ENCODE data around the gene POU2F1.
A peak's percentile ranks its signal among the peaks of the same experiment; 100 is the strongest.

The POU2F1 gene

GRCh38 chr1:167465018-167465417 lies 244.3 kb downstream of the POU2F1 start (continued):
- TF ChIP-seq ZNF449 (tag by site-specific recombination; IDR thresholded peaks at IDR 0.05): no peak
- TF ChIP-seq ZFP69B (tag by site-specific recombination; IDR thresholded peaks at IDR 0.05): no peak
- TF ChIP-seq ZNF292 (tag by site-specific recombination; IDR thresholded peaks at IDR 0.05; ENCODE audit: borderline replicate concordance, low read depth): no peak
- TF ChIP-seq SCRT1 (tag by site-specific recombination; IDR thresholded peaks at IDR 0.05; ENCODE audit: borderline replicate concordance): no peak
- TF ChIP-seq ZNF843 (tag by site-specific recombination; IDR thresholded peaks at IDR 0.05): no peak

DNA sequence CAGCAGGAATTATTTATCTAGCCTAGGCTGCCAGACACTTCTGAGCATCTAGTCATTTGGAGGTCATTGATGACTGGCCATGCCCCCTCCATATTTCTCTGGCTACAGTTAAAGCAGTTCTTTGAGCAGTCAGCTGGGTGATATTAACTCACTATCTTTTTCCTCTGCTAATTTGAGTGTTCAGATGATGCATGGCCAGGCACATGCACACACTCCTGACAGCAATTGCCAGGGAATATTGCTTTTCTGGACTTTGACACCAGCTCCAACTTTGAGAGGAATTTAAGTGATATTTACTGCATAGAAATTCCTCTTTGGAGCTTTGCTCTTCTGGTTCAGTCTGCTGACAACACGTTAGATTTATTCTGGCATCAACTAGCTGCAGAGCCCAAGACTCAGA lies 245.1 kb downstream of the POU2F1 start:
- Histone ChIP-seq H3K4me3 (ENCODE audit: low read depth, low read length) (no peak overlapping the region), H3K27ac (ENCODE audit: extremely low read depth, low read depth, low read length) (no peak overlapping the region), H3K9me3 (ENCODE audit: control insufficient read depth, insufficient read depth, low read depth, low read length) (no peaks in the 10 kb centered on the region), H3K36me3 (ENCODE audit: control insufficient read depth in 2 of 2, insufficient read depth in 1 of 2, low read length in 2 of 2) (no peaks in the 10 kb centered on the region), H3K4me1 (ENCODE audit: control insufficient read depth, insufficient read depth, low read length) (no peaks in the 10 kb centered on the region)
- POLR2A ChIA-PET: interaction anchor here (1.6 kb wide), 1 partner anchor 10 kb away, joined by 9 read pairs; no protein-coding TSS in a partner anchor
- TF ChIP-seq ZFHX2 (tag by site-specific recombination; conservative IDR thresholded peaks at IDR 0.05): no peak
- no peak for TF ChIP-seq ZNF341 (tag by site-specific recombination; IDR thresholded peaks at IDR 0.05; ENCODE audit: low read depth)
- no peak for TF ChIP-seq ZNF398 (tag by site-specific recombination; IDR thresholded peaks at IDR 0.05)
- TF ChIP-seq ZNF19 (tag by site-specific recombination; IDR thresholded peaks at IDR 0.05; ENCODE audit: low read depth): no peak
- peak; percentile 47; the same call in 1 of the 2 replicates for TF ChIP-seq ZBTB17 (tag by site-specific recombination; IDR thresholded peaks at IDR 0.05)
- no peak for TF ChIP-seq ZBTB6 (tag by site-specific recombination; IDR thresholded peaks at IDR 0.05)
- CTCF ChIA-PET: interaction anchor here (0.6 to 0.8 kb wide), 2 partner anchors 12 to 700 kb away, joined by 4 read pairs; no protein-coding TSS in a partner anchor

- H3K9me3 ChIP-seq (ENCODE audit: control insufficient read depth, insufficient read depth, low read depth, low read length): no peaks in the 10 kb centered on the region
- no peaks in the 10 kb centered on the region for H3K36me3 ChIP-seq (ENCODE audit: control insufficient read depth in 2 of 2, insufficient read depth in 1 of 2, low read length in 2 of 2)
- POLR2A ChIA-PET: no interaction called here
- no peaks in the 10 kb centered on the region for H3K4me1 ChIP-seq (ENCODE audit: control insufficient read depth, insufficient read depth, low read length)
- H3K4me3 ChIP-seq (ENCODE audit: low read depth, low read length): no peak overlapping the region
- no peak overlapping the region for H3K27ac ChIP-seq (ENCODE audit: extremely low read depth, low read depth, low read length)
- CTCF ChIA-PET: interaction anchor here (0.7 to 1.2 kb wide), 2 partner anchors 11 to 22 kb away, joined by 3 read pairs; no protein-coding TSS in a partner anchor
- no peak for TF ChIP-seq ZNF211 (tag by site-specific recombination; IDR thresholded peaks at IDR 0.05; ENCODE audit: low read depth)
Measured at GRCh38 chr1:167467126-167467710, 246.5 kb downstream of the POU2F1 start.

GRCh38 chr1:167467752-167468151 lies 247.1 kb downstream of the POU2F1 start:
- ChIA-PET CTCF (interaction anchor here (0.8 to 1.2 kb wide), 3 partner anchors 12 to 401 kb away, joined by 3 read pairs; no protein-coding TSS in a partner anchor), POLR2A (no interaction called here)
- no peaks in the 10 kb centered on the region for H3K36me3 ChIP-seq (ENCODE audit: control insufficient read depth in 2 of 2, insufficient read depth in 1 of 2, low read length in 2 of 2)
- no peaks in the 10 kb centered on the region for H3K9me3 ChIP-seq (ENCODE audit: control insufficient read depth, insufficient read depth, low read depth, low read length)
- H3K4me1 ChIP-seq (ENCODE audit: control insufficient read depth, insufficient read depth, low read length): no peaks in the 10 kb centered on the region
- H3K4me3 ChIP-seq (ENCODE audit: low read depth, low read length): no peak overlapping the region
- H3K27ac ChIP-seq (ENCODE audit: extremely low read depth, low read depth, low read length): no peak overlapping the region
- TF ChIP-seq REST (tag by site-specific recombination; IDR thresholded peaks at IDR 0.05): no peak
- no peak for TF ChIP-seq ZNF521 (tag by site-specific recombination; IDR thresholded peaks at IDR 0.05)
- no peak for TF ChIP-seq ZNF677 (tag by site-specific recombination; IDR thresholded peaks at IDR 0.05)
- TF ChIP-seq, protein P1, sequence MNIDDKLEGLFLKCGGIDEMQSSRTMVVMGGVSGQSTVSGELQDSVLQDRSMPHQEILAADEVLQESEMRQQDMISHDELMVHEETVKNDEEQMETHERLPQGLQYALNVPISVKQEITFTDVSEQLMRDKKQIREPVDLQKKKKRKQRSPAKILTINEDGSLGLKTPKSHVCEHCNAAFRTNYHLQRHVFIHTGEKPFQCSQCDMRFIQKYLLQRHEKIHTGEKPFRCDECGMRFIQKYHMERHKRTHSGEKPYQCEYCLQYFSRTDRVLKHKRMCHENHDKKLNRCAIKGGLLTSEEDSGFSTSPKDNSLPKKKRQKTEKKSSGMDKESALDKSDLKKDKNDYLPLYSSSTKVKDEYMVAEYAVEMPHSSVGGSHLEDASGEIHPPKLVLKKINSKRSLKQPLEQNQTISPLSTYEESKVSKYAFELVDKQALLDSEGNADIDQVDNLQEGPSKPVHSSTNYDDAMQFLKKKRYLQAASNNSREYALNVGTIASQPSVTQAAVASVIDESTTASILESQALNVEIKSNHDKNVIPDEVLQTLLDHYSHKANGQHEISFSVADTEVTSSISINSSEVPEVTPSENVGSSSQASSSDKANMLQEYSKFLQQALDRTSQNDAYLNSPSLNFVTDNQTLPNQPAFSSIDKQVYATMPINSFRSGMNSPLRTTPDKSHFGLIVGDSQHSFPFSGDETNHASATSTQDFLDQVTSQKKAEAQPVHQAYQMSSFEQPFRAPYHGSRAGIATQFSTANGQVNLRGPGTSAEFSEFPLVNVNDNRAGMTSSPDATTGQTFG (tag by site-specific recombination; IDR thresholded peaks at IDR 0.05; ENCODE audit: borderline replicate concordance): no peak
- no peak for TF ChIP-seq ZNF426 (tag by site-specific recombination; IDR thresholded peaks at IDR 0.05)

All from HEK293 (cell line).